Stimulated activated CD4-positive, alpha-beta T cell treated with anti-CD3 and anti-CD28 coated beads, TNF-alpha, amount 100 ng/mL, for 48 hours (primary cell): Measurements from ENCODE around the gene PAM.
"Not testable (repeated sequence)": the region's sequence is repeated elsewhere in the genome, so short reads cannot be mapped to it uniquely, and the experiment has no call there.

Experiments used
- DNase-seq, 3 donors: peaks; one replicate each; pipeline ENCODE4 v3.0.0-alpha.2; 2020; ENCODE audit warnings: low read depth in 3 of 3

PAM gene

DNA sequence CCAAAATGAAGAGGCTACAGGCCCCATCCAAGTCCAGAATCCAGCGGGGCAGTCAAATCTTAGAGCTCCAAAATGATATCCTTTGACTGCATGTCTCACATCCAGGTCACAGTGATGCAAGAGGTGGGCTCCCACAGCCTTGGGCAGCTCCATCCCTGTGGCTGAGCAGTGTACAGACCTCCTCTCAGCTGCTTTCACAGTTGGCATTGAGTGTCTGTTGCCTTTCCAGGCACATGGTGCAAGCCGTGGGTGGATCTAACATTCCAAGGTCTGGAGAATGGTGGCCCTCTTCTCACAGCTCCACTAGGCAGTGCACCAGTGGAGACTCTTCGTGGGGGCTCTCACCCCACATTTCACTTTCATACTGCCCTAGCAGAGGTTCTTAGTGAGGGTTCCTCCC, 244.1 kb downstream of the PAM start:
- no peak for DNase-seq

GRCh38 chr5:102999621-103000020, 244.5 kb downstream of the PAM start:
- DNase-seq: not testable (repeated sequence)

GRCh38 chr5:103000089-103000488, 245.0 kb downstream of the PAM start:
- no peak for DNase-seq

DNA sequence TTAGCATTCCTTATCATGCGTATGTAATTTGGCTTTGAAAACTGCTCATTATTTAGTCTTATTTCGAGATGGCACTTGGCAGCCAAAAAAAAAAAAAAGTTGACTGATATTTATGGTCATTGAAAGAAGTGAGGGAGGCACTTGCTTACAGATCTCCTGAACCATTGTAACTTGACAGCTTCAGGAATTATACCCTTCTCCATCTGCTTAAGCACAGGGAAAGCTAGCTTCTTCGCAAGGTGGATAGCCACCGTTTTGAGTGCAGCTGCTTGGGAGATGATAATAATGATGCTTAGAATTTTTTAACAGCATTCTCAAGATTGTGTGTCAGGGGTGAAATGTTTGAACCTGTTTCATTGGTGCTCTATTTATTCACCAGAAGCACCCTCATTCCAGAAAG, 248.8 kb downstream of the PAM start:
- DNase-seq: no peak

DNA sequence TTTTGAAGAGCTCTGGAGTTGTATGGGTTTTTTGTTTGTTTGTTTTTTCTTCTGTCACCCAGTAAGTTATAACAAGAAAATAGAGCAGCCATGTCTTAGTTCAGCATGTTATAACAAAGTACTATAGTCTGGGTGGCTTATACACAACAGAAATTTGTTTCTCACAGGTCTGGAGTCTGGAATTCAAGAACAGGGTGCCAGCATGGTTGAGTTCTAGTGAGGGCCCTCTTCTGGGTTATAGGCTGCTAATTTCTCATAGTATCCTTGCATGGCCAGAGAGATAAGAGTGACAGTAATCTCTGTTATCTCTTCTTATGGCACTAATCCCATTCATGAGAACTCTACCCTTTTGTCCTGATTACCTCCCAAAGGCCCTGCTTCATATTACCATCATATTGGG, 250.2 kb downstream of the PAM start:
- DNase-seq: no peak

GRCh38 chr5:103006921-103007320, 251.8 kb downstream of the PAM start:
- no peak for DNase-seq

GRCh38 chr5:103010168-103010567, 255.1 kb downstream of the PAM start:
- no peak for DNase-seq

DNA sequence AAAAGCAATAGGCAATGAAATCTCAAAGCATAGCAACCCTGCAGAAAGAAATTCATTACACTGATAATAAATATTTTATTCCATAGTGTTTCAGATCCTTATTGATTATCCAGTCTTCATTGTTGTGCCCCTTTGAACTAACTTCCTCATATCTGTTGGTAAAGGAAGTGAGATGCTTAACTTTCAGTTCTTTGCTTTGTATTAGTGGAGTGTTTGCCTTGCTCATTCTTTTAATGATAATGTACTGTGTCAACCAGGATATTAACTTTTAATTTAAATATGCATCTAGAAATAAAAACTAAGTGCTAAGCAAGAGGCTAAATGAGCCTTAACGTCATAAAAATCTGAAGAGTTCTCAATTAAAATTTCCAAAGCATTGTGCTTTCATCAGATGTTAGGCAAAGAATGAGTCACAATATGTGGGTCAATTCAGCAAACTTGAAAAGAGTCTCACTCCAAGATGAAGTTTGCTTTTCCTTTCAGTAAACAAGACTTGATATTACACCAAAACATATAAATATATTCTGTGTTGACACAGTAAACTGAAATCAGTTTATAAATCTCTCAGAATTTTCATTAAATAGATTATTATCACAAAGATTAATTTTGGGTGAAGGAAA, 258.9 kb downstream of the PAM start:
- DNase-seq: no peak

- DNase-seq: no peak
Measured at GRCh38 chr5:103014983-103015382, 259.9 kb downstream of the PAM start.

DNA sequence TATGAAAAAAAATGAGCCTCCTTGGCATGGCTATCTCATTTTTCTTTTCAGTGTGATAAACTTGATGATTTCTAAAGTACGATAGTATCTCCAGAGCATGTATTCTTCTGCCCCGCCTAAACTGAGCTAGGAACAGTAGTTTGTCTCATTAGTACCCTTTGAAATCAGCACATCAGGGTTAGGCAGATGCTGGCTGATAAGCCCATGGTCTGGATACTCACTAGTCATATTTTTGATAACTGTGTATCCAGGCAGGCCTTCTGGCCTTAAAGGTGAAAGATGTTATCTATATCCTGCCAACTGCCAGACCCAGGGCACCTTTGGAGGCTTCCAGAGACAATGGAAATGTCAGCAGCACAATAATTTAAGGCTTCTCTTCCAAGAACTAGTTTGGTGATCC, 261.1 kb downstream of the PAM start:
- no peak for DNase-seq

- DNase-seq: no peak
Measured at GRCh38 chr5:103019804-103020203, 264.7 kb downstream of the PAM start.

DNA sequence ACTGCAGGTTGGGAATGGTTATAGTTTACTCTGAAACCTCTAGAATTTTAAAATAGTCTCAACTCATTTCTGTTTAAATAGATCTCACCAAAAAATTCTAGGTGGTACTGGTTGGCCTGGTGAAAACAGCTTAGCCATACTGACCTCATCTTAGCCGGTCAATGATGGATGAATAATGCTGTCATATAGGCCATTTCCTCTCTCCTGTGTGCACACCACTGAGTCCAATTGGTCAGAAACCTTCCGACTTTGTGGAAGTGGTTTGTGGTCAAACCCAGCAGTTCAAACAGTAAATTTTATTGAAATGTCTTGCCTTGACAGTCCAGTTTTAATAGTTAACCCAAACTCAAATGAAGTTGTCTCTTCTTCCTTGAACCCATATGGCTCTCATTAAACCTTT, 266.2 kb downstream of the PAM start:
- DNase-seq: no peak

GRCh38 chr5:103027267-103027666, 272.2 kb downstream of the PAM start:
- DNase-seq: no peak

DNA sequence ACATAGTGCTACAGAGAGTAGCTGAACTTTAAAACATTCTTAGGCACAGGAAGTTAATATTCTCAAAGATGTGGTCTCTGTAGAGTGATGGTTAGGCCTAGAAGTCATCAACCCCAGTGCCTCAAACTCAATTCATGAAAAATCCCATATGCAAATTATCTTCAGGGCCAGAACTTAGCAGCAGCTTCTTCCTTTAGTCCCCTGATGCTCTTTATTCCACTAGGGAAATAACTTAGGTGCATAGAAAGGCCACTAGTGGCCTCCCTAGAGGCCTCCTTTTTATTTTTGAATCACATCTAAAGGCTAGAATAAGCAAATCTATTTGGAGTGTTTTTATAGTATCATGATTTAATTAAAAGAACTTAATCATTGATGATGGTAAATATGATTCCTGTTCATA, 276.5 kb downstream of the PAM start:
- DNase-seq: no peak

GRCh38 chr5:103033696-103034095, 278.6 kb downstream of the PAM start:
- DNase-seq: no peak

GRCh38 chr5:103034662-103035392, 279.7 kb downstream of the PAM start:
- DNase-seq: no peak

DNA sequence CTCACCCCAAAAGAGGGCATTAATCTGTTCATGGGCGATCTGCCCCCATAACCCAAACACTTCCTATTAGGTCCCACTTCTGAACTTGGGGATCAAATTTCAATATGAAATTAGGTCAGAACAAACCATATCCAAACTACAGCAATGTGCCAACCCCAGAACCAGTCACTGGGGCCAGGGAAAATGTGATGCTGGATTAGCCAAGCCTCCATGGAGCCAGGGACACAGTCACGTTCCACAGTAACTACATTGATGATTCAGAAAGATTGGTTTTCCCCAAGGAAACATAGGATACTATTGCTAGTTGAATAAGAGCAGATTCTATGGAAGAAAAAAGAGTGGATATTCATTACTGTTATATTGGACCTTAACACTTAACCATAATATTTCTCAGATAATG, 280.6 kb downstream of the PAM start:
- DNase-seq: no peak

DNA sequence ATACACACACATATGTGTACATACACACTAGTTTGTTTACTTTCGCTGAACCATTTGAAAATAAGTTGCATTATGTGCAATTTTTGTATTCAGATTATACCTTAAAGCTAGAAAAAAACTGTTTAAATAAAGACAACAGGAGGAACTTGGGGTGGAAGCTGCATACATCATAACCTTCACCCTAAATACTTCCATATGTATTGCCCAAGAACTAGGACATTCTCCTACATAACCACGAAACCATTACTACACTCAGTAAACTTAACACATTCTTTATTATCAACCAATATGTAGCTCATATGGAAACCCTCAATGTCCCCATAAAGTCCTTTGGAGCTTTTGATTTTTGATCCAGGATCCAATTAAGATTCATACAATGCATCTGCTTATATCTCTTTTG, 281.5 kb downstream of the PAM start:
- DNase-seq: no peak

DNA sequence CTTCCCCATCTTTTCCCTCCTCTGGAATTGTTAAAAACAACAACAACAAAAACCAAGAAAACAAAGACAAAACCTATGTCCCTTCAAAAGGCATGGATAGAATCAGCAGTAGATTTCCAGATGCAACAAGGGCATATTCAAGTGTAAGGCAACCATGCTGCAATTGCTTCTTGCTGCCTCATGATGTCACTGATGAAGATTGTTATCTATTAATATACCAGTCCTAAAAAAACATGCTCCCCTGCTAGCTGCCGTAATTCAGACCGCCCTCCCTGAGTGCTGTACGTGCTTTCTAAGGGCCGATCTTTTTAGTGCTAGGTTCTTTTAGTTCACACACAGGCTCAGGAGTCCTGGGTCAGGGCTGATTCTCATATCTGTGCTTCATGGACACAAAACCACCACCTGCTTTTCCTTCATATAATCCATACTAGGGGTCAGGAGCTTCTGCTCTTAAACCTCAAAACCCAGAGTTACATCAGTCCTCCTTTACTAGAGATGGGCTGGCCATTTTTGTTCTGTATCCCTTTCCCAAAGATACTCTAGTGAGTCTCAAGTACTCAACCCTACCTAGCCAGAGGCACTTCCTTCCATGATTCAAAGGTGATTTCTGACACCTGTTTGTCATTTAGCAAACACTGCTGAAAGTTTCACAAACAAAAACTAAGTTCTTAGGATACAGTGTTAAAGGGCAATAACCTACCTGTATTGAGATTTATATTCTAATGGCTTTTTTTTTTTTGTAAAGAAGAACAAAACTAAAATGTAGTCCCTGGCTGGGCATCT, 282.8 kb downstream of the PAM start:
- DNase-seq: no peak

DNA sequence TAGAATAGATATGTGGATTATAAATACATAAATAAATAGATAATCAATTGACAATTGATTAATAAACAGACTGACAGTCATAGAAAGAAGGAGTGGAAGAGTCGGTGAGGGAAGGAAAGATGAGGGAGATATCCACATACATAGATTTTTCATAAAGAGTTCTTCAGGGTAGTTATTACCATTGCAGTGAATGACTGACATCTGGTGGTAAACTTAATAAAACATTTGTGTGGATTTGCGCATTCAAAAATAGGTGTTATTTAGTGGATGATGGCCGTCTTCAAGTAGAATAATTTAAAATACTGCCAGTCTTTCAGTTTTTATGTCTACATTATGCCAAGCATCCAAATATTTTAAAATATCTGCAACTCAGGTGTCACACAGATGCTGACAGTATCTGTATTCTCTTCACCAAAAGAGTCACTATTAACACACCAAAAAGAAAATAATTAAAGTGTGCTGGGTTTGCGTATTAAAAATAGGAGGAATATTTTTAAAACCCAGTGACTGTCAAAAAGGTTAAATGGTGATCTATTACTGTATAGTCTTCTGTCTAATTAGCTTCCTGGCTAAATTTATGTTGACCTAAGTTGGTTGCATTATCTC, 286.1 kb downstream of the PAM start:
- DNase-seq: no peak

- not testable (repeated sequence) for DNase-seq
Measured at GRCh38 chr5:103046706-103047105, 291.6 kb downstream of the PAM start.
